GM12878 (cell line): ENCODE results near the gene ZNF322. TPM values are rescaled to one million over a fixed set of nuclear protein-coding genes. Genes with fewer than 3 reads are reported as not detected.

Experiments
- ATAC-seq: fragments of 200-7000 bp; cut with Tn5 transposase; 3 replicates; pipeline ENCODE4 v1.9.1; 2020; ENCODE audit warnings: mild to moderate bottlenecking, moderate library complexity
- BruUV-seq: library from RNA; stranded (reverse); fragments of 400-500 nt; replicated peaks from 2 replicates; lab custom pipeline; 2021; lab: Mats Ljungman, UMichigan
- CTCF ChIA-PET: fragments of 300-600 bp; sonication (Branson Sonifier 250); formaldehyde crosslinking; extraction: SDS; loops from one replicate; lab custom pipeline; 2021; ENCODE audit warnings: inconsistent platforms; lab: Yijun Ruan, JAX
- POLR2A ChIA-PET: fragments of 350-600 bp; formaldehyde crosslinking; extraction: SDS; loops from one replicate; lab custom pipeline; 2021; ENCODE audit warnings: inconsistent platforms; lab: Charles Lee
- RAD21 ChIA-PET: fragments of 300-600 bp; sonication (Branson Sonifier 250); formaldehyde crosslinking; loops from one replicate; lab custom pipeline; 2023; ENCODE audit warnings: antibody characterized with exemption; ENCODE audit not compliant: unreplicated experiment; lab: Charles Lee
- SMC1A ChIA-PET: fragments of 300-600 bp; sonication (Branson Sonifier 250); formaldehyde crosslinking; loops from one replicate; lab custom pipeline; 2023; ENCODE audit not compliant: unreplicated experiment, uncharacterized antibody; lab: Charles Lee
- DNase-seq: peaks from one replicate; pipeline ENCODE4 v3.0.0-alpha.2; 2011; ENCODE audit warnings: low read depth, low spot score
- FAIRE-seq: peaks from 3 replicates; lab custom pipeline; 2011; peaks lifted over from hg19 to GRCh38; lab: Jason Lieb, UNC
- H2AFZ ChIP-seq: 2 replicates; pipeline ENCODE4 v1.6.0; 2011; ENCODE audit warnings: low read depth, low read length, control low read depth; ENCODE audit not compliant: control insufficient read depth
- H3K27ac ChIP-seq: 2 replicates; pipeline ENCODE4 v1.5.1; 2011; ENCODE audit warnings: control low read depth; ENCODE audit not compliant: control insufficient read depth, insufficient read depth
- H3K27me3 ChIP-seq, 2 experiments: replicated peaks in 1 of 2; 2 replicates each; pipeline versions ENCODE4 v1.6.0 to v1.6.1; 2011; ENCODE audit warnings: low read length in 1 of 2; ENCODE audit not compliant: control insufficient read depth in 2 of 2, insufficient read depth in 2 of 2
- H3K36me3 ChIP-seq, 2 experiments: 2 replicates each; pipeline ENCODE4 v1.5.1; 2011; ENCODE audit warnings: low read length in 1 of 2; ENCODE audit not compliant: control insufficient read depth in 2 of 2, insufficient read depth in 2 of 2
- H3K4me1 ChIP-seq: 2 replicates; pipeline ENCODE4 v1.6.1; 2011; ENCODE audit warnings: mild to moderate bottlenecking, low read length, moderate library complexity, mixed read lengths; ENCODE audit not compliant: control insufficient read depth, insufficient read depth
- H3K4me2 ChIP-seq: 2 replicates; pipeline ENCODE4 v1.6.0; 2011; ENCODE audit warnings: control low read depth; ENCODE audit not compliant: control insufficient read depth, insufficient read depth
- H3K4me3 ChIP-seq: fragments of 200-600 bp; sonication (generic); 2 replicates; pipeline ENCODE4 v1.5.1; 2016
- H3K79me2 ChIP-seq: 2 replicates; pipeline ENCODE4 v1.6.0; 2011; ENCODE audit warnings: low read length; ENCODE audit not compliant: control insufficient read depth, insufficient read depth
- H3K9ac ChIP-seq: 2 replicates; pipeline ENCODE4 v1.8.0; 2011; ENCODE audit warnings: low read length, control low read depth, mixed read lengths; ENCODE audit not compliant: control insufficient read depth, insufficient read depth
- H3K9me3 ChIP-seq: replicated peaks from 3 replicates; pipeline ENCODE4 v1.5.1; 2011; ENCODE audit warnings: mild to moderate bottlenecking, low read length; ENCODE audit not compliant: control insufficient read depth, insufficient read depth
- H4K20me1 ChIP-seq: 2 replicates; pipeline ENCODE4 v1.6.0; 2011; ENCODE audit not compliant: control insufficient read depth, insufficient read depth
- CUX1 ChIP-seq: IDR thresholded peaks from 2 replicates; pipeline ENCODE4 v1.6.1; 2012; ENCODE audit warnings: improper control_type of control experiment, low read depth, low read length; ENCODE audit not compliant: insufficient replicate concordance
- ETV6 ChIP-seq, 2 experiments: fragments of 450-650 bp in 1 of 2; IDR thresholded peaks in 1 of 2; conservative IDR thresholded peaks in 1 of 2; 2 replicates each; pipeline ENCODE4 v1.6.1; 2014; ENCODE audit warnings: antibody characterized with exemption in 1 of 2, borderline replicate concordance in 1 of 2, low read depth in 1 of 2, mild to moderate bottlenecking in 1 of 2, moderate library complexity in 1 of 2
- FOXK2 ChIP-seq: fragments of 450-650 bp; IDR thresholded peaks from 2 replicates; pipeline ENCODE4 v1.6.1; 2017; ENCODE audit warnings: mild to moderate bottlenecking, moderate library complexity
- JUNB ChIP-seq: IDR thresholded peaks from 2 replicates; pipeline ENCODE4 v1.6.1; 2016; ENCODE audit warnings: antibody characterized with exemption, mild to moderate bottlenecking
- KAT2A ChIP-seq: conservative IDR thresholded peaks from 2 replicates; pipeline ENCODE4 v1.6.1; 2011; ENCODE audit warnings: low read depth, low read length; ENCODE audit not compliant: control insufficient read depth
- TARDBP ChIP-seq: IDR thresholded peaks from 2 replicates; pipeline ENCODE4 v1.6.1; 2016; ENCODE audit warnings: borderline replicate concordance
- WRNIP1 ChIP-seq: IDR thresholded peaks from 2 replicates; pipeline ENCODE4 v1.6.1; 2011; ENCODE audit warnings: low read depth, low read length, improper control_type of control experiment, borderline replicate concordance
- ZBED1 ChIP-seq: IDR thresholded peaks from 2 replicates; pipeline ENCODE4 v1.6.1; 2016; ENCODE audit warnings: borderline replicate concordance
- ZBTB33 ChIP-seq: fragments of 450-650 bp; IDR thresholded peaks from 2 replicates; pipeline ENCODE4 v1.6.1; 2017; ENCODE audit warnings: mild to moderate bottlenecking
- ZNF217 ChIP-seq: fragments of 450-650 bp; IDR thresholded peaks from 2 replicates; pipeline ENCODE4 v1.6.1; 2017; ENCODE audit warnings: antibody characterized with exemption, mild to moderate bottlenecking
- ZNF384 ChIP-seq: IDR thresholded peaks from 2 replicates; pipeline ENCODE4 v1.6.1; 2012; ENCODE audit warnings: low read depth, mild to moderate bottlenecking, low read length, improper control_type of control experiment, borderline replicate concordance
- WGBS: methylation state at CpG from one replicate; pipeline ENCODE4 v1.1.6; 2016; ENCODE audit warnings: low lambda C conversion rate; ENCODE audit not compliant: insufficient replicate concordance, insufficient coverage; ENCODE audit errors: missing lambda C conversion rate; 5-methylcytosine and 5-hydroxymethylcytosine counted together
- in situ Hi-C: fragments of 300-500 bp; cut with MboI; formaldehyde crosslinking; loops from 9 replicates; pipeline ENCODE4 v1.14.3; 2018; ENCODE audit warnings: mixed read lengths
- intact Hi-C: fragments of 100-400 bp; cut with micrococcal nuclease; formaldehyde crosslinking; loops from one replicate; pipeline ENCODE4 v1.14.2; 2022; ENCODE audit not compliant: unreplicated experiment
- polyA plus RNA-seq, 11 experiments: library from polyadenylated mRNA; depleted of rRNA in 4 of 11; unstranded in 6 of 11; stranded (reverse) in 5 of 11; fragments of >200 nt; fragmentation: Nextera tagmentation in 4 of 11; fragmentation: Illumina TruSeq in 1 of 11; extraction: Ambion mirVana in 4 of 11; extraction: Trizol in 1 of 11; gene quantifications; 1 replicate in 1 of 11; 2 replicates in 10 of 11; pipeline versions ENCODE4 v1.2.1 to v1.2.3, GENCODE V29; 2011 to 2016; ENCODE audit warnings: inconsistent platforms in 2 of 11, missing spikeins in 2 of 11, low read depth in 1 of 11
- total RNA-seq, 4 experiments: library from RNA; depleted of rRNA in 3 of 4; stranded (reverse); fragments of >200 nt in 3 of 4; fragmentation: Illumina TruSeq in 1 of 4; extraction: Trizol in 1 of 4; gene quantifications; 2 replicates each; pipeline versions ENCODE4 v1.2.1 to v1.2.3, GENCODE V29; 2013 to 2021
- TF ChIP-seq, protein P1 (sequence below): IDR thresholded peaks from 2 replicates; pipeline ENCODE4 v1.6.1; 2012; ENCODE audit warnings: low read depth, low read length, improper control_type of control experiment

The ZNF322 gene
- total and polyA plus RNA-seq, 10 of the 15 experiments (the other 5 are each of a cell fraction or from before 2014, with no cell fraction given) = 2.7 to 19.1 (median 11.9) TPM

DNA sequence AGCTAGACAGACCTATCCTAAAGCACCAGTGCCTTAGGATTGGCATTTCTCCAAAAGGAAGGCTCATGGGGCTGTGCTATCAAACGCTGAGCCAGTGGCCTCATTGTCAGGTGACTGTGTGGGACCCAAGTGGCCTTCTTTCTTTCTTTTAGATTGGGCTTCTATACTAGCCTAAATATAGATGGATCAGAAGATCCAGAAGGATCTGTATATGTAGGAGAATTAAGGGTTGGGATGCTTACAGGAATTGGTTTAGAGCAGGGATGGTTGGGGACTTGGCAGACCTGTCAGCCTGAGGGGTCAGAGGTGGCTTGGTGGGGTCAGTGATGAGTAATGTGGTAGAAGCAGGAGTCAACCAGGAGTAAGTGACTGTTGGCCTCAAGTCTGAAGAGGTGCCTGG is 47.9 kb downstream of the ZNF322 start (continued):
- TF ChIP-seq, protein P1, sequence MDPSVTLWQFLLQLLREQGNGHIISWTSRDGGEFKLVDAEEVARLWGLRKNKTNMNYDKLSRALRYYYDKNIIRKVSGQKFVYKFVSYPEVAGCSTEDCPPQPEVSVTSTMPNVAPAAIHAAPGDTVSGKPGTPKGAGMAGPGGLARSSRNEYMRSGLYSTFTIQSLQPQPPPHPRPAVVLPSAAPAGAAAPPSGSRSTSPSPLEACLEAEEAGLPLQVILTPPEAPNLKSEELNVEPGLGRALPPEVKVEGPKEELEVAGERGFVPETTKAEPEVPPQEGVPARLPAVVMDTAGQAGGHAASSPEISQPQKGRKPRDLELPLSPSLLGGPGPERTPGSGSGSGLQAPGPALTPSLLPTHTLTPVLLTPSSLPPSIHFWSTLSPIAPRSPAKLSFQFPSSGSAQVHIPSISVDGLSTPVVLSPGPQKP = no peak
- TF ChIP-seq ZNF384 (no peak), JUNB (no peak), KAT2A (no peak), FOXK2 (no peak), ZNF217 (no peak), ZBTB33 (no peak)

GRCh38 chr6:26609463-26609862 is 50.1 kb downstream of the ZNF322 start:
- BruUV-seq = no TSS peak
- H2AFZ ChIP-seq = no peak overlapping the region
- ChIA-PET CTCF (interaction anchor here (3.9 kb wide), 1 partner anchor 470 kb away, joined by 42 read pairs; no protein-coding TSS in a partner anchor), RAD21 (interaction anchor here (0.7 kb wide), 1 partner anchor 470 kb away, joined by 3 read pairs; no protein-coding TSS in a partner anchor), SMC1A (interaction anchor here (0.6 to 1.7 kb wide), 3 partner anchors 9 to 506 kb away, joined by 3 to 4 read pairs (median 3); no protein-coding TSS in a partner anchor), POLR2A (no interaction called here)
- in situ Hi-C loops (no loop called here), intact Hi-C loops (loop anchor here (5.0 kb wide), 1 partner anchor 548 kb away; no protein-coding TSS in a partner anchor)
- no peaks in the 10 kb centered on the region; the same call in 1 of the 2 replicates for H3K4me1 ChIP-seq
- no peaks in the 10 kb centered on the region; the same call in 1 of the 3 replicates for H3K9me3 ChIP-seq
- H4K20me1 ChIP-seq = no peaks in the 10 kb centered on the region
- H3K27ac ChIP-seq = no peak overlapping the region
- FAIRE-seq (no peak), ATAC-seq (no peak), DNase-seq (no peak)
- no peaks in the 10 kb centered on the region for H3K36me3 ChIP-seq
- no peak overlapping the region for H3K4me3 ChIP-seq
- no peak overlapping the region for H3K4me2 ChIP-seq
- no peak overlapping the region for H3K9ac ChIP-seq
- peaks cover 0 to 5% of the 10 kb centered on the region in 2 experiments; a peak in 2 of 4 replicates for H3K27me3 ChIP-seq
- no peaks in the 10 kb centered on the region for H3K79me2 ChIP-seq
- 66% methylated on average over 3 of the region's 3 CpGs for WGBS
- TF ChIP-seq ETV6 (conservative IDR thresholded peaks at IDR 0.05 in 1 of 2, IDR thresholded peaks at IDR 0.05 in 1 of 2; ENCODE audit: borderline replicate concordance in 1 of 2, low read depth in 1 of 2) (no peak), WRNIP1 (no peak), CUX1 (no peak), TARDBP (no peak), ZBED1 (no peak)
